ENCODE data around the gene MVK. TPM values are rescaled to one million over a fixed set of nuclear protein-coding genes. Genes with fewer than 3 reads are reported as not detected.

The MVK gene
- total and polyA plus RNA-seq, 2 experiments from 2014 or later: 18.3 to 34.3 TPM

GRCh38 chr12:109586385-109587296 is 13.0 kb downstream of the MVK start:
- no peak for DNase-seq (ENCODE audit: low spot score)
- Histone ChIP-seq H3K4me1 (ENCODE audit: insufficient read depth) (peaks cover 3% of the 10 kb centered on the region), H3K4me3 (no peak overlapping the region), H3K27ac (no peak overlapping the region), H3K9me2 (replicated peaks; ENCODE audit: insufficient read depth) (no peaks in the 10 kb centered on the region), H3K4me2 (no peak overlapping the region), H2AFZ (no peak overlapping the region), H3K36me3 (replicated peaks; ENCODE audit: insufficient read depth, low read depth) (no peaks in the 10 kb centered on the region), H3K9me3 (ENCODE audit: low read depth) (no peaks in the 10 kb centered on the region), H3K79me2 (no peaks in the 10 kb centered on the region), H3K27me3 (no peaks in the 10 kb centered on the region), H4K20me1 (ENCODE audit: insufficient read depth, poor library complexity, severe bottlenecking) (no peaks in the 10 kb centered on the region)
- TF ChIP-seq EZH2 (IDR thresholded peaks at IDR 0.05; ENCODE audit: borderline replicate concordance) (no peak), EZH2phosphoT487 (IDR thresholded peaks at IDR 0.05; ENCODE audit: low read depth, severe bottlenecking, unreplicated experiment) (no peak)
- TF ChIP-seq, protein P1, sequence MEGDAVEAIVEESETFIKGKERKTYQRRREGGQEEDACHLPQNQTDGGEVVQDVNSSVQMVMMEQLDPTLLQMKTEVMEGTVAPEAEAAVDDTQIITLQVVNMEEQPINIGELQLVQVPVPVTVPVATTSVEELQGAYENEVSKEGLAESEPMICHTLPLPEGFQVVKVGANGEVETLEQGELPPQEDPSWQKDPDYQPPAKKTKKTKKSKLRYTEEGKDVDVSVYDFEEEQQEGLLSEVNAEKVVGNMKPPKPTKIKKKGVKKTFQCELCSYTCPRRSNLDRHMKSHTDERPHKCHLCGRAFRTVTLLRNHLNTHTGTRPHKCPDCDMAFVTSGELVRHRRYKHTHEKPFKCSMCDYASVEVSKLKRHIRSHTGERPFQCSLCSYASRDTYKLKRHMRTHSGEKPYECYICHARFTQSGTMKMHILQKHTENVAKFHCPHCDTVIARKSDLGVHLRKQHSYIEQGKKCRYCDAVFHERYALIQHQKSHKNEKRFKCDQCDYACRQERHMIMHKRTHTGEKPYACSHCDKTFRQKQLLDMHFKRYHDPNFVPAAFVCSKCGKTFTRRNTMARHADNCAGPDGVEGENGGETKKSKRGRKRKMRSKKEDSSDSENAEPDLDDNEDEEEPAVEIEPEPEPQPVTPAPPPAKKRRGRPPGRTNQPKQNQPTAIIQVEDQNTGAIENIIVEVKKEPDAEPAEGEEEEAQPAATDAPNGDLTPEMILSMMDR (IDR thresholded peaks at IDR 0.05; ENCODE audit: poor library complexity): no peak
- 78% methylated on average over 10 of the region's 10 CpGs for WGBS (ENCODE audit: low lambda C conversion rate, missing lambda C conversion rate)

DNA sequence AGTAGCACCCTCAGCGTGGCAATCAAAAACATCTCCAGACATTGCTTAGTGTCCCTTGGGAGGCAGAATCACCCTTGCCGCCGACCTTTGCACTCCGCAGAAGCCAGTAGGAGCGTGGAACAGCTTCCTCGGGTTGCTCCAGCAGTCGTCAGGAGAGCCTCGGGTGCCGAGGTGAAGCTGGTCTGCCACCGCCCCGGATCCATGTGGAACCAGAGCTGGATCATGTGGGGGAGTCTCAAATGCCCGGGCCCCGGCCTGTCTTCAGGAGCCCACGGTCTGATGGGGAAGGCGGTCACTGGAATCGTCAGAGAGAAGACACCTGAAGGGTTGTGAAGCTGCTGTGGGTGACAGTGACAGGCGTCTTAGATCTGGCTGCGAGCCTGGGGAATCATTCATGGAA is 14.3 kb downstream of the MVK start:
- DNase-seq (ENCODE audit: low spot score): no peak
- Histone ChIP-seq H3K9me3 (ENCODE audit: low read depth) (no peaks in the 10 kb centered on the region), H3K4me1 (ENCODE audit: insufficient read depth) (peaks cover 3% of the 10 kb centered on the region), H3K4me2 (no peak overlapping the region), H3K9me2 (replicated peaks; ENCODE audit: insufficient read depth) (no peaks in the 10 kb centered on the region), H3K36me3 (replicated peaks; ENCODE audit: insufficient read depth, low read depth) (no peaks in the 10 kb centered on the region), H3K27me3 (no peaks in the 10 kb centered on the region), H2AFZ (no peak overlapping the region), H4K20me1 (ENCODE audit: insufficient read depth, poor library complexity, severe bottlenecking) (no peaks in the 10 kb centered on the region), H3K79me2 (no peaks in the 10 kb centered on the region), H3K27ac (peak overlapping the region; percentile 20), H3K4me3 (no peak overlapping the region)
- no peak for TF ChIP-seq EZH2phosphoT487 (IDR thresholded peaks at IDR 0.05; ENCODE audit: low read depth, severe bottlenecking, unreplicated experiment)
- TF ChIP-seq, protein P1 (IDR thresholded peaks at IDR 0.05; ENCODE audit: poor library complexity): no peak
- TF ChIP-seq EZH2 (IDR thresholded peaks at IDR 0.05; ENCODE audit: borderline replicate concordance): no peak
- WGBS (ENCODE audit: low lambda C conversion rate, missing lambda C conversion rate): 95% methylated on average over 18 of the region's 18 CpGs

GRCh38 chr12:109588461-109589239 is 15.1 kb downstream of the MVK start:
- TF ChIP-seq EZH2 (IDR thresholded peaks at IDR 0.05; ENCODE audit: borderline replicate concordance) (no peak), EZH2phosphoT487 (IDR thresholded peaks at IDR 0.05; ENCODE audit: low read depth, severe bottlenecking, unreplicated experiment) (no peak)
- TF ChIP-seq, protein P1 (IDR thresholded peaks at IDR 0.05; ENCODE audit: poor library complexity): no peak
- Histone ChIP-seq H3K4me1 (ENCODE audit: insufficient read depth) (peaks cover 3% of the 10 kb centered on the region), H3K9me3 (ENCODE audit: low read depth) (no peaks in the 10 kb centered on the region), H3K4me3 (no peak overlapping the region), H3K36me3 (replicated peaks; ENCODE audit: insufficient read depth, low read depth) (no peaks in the 10 kb centered on the region), H3K27ac (peak overlapping the region; percentile 34), H3K79me2 (no peaks in the 10 kb centered on the region), H4K20me1 (ENCODE audit: insufficient read depth, poor library complexity, severe bottlenecking) (no peaks in the 10 kb centered on the region), H3K27me3 (no peaks in the 10 kb centered on the region), H3K9me2 (replicated peaks; ENCODE audit: insufficient read depth) (no peaks in the 10 kb centered on the region), H2AFZ (no peak overlapping the region), H3K4me2 (no peak overlapping the region)
- peak; percentile 59 for DNase-seq (ENCODE audit: low spot score)
- 87% methylated on average over 26 of the region's 26 CpGs for WGBS (ENCODE audit: low lambda C conversion rate, missing lambda C conversion rate)
